ENCODE results near the gene KATNB1. TPM values are rescaled to one million over a fixed set of nuclear protein-coding genes. Genes with fewer than 3 reads are reported as not detected.
"Not testable (repeated sequence)": the region's sequence is repeated elsewhere in the genome, so short reads cannot be mapped to it uniquely, and the experiment has no call there.

KATNB1 gene
- polyA plus RNA-seq, 3 donors: 16.9 to 35.6 (median 17.7) TPM

- DNase-seq: no peak
- Histone ChIP-seq H3K27me3 (ENCODE audit: control insufficient read depth in 2 of 2, insufficient read depth in 2 of 2, low read length in 2 of 2) (no peaks in the 10 kb centered on the region), H3K27ac (ENCODE audit: low read depth in 1 of 2, low read length in 2 of 2) (no peak overlapping the region), H3K4me2 (replicated peaks; ENCODE audit: extremely low read depth, low read length, poor library complexity, severe bottlenecking) (no peak overlapping the region), H3K9ac (ENCODE audit: insufficient read depth, low read length, poor library complexity, severe bottlenecking) (no peak overlapping the region), H3K79me2 (ENCODE audit: insufficient read depth, low read length) (no peaks in the 10 kb centered on the region), H4K20me1 (ENCODE audit: insufficient read depth, low read length) (no peaks in the 10 kb centered on the region), H3K9me3 (replicated peaks in 1 of 2; ENCODE audit: control insufficient read depth in 1 of 2, insufficient read depth in 1 of 2, low read length in 2 of 2) (no peaks in the 10 kb centered on the region), H2AFZ (ENCODE audit: insufficient read depth, low read depth, low read length, poor library complexity, severe bottlenecking) (no peak overlapping the region), H3K4me1 (ENCODE audit: control insufficient read depth in 1 of 2, insufficient read depth in 2 of 2, low read length in 2 of 2) (no peaks in the 10 kb centered on the region), H3K36me3 (replicated peaks in 1 of 2; ENCODE audit: control insufficient read depth in 1 of 2, insufficient read depth in 2 of 2, low read length in 2 of 2) (no peaks in the 10 kb centered on the region), H3K4me3 (replicated peaks in 1 of 3; ENCODE audit: low read depth in 2 of 3, low read length in 3 of 3) (no peak overlapping the region)
- WGBS (ENCODE audit: insufficient coverage): no CpG with 5 or more reads among the region's 1 CpG
- peaks cover 1 to 6% (median 4%) of the 10 kb centered on the region in 3 donors for H3K27me3 Mint-ChIP-seq (ENCODE audit: low read depth in 3 of 3)
- intact Hi-C loops (cut with micrococcal nuclease): no loop called here
- H3K9me3 Mint-ChIP-seq: no peaks in the 10 kb centered on the region
- no peaks in the 10 kb centered on the region for H3K36me3 Mint-ChIP-seq
- no peak for TF ChIP-seq CTCF (IDR thresholded peaks at IDR 0.05)
- H3K27ac Mint-ChIP-seq: no peak overlapping the region
- no peaks in the 10 kb centered on the region for H3K4me1 Mint-ChIP-seq
- H3K4me3 Mint-ChIP-seq: peak overlapping the region in 1 of 2 donors; percentile 16
Measured at GRCh38 chr16:57781349-57781740, 45.8 kb downstream of the KATNB1 start.

- H3K36me3 ChIP-seq (replicated peaks in 1 of 2; ENCODE audit: control insufficient read depth in 1 of 2, insufficient read depth in 2 of 2, low read length in 2 of 2): no peaks in the 10 kb centered on the region
- no peaks in the 10 kb centered on the region for H3K36me3 Mint-ChIP-seq
- H3K4me1 Mint-ChIP-seq: no peaks in the 10 kb centered on the region
- H2AFZ ChIP-seq (ENCODE audit: insufficient read depth, low read depth, low read length, poor library complexity, severe bottlenecking): no peak overlapping the region
- no peaks in the 10 kb centered on the region for H3K9me3 ChIP-seq (replicated peaks in 1 of 2; ENCODE audit: control insufficient read depth in 1 of 2, insufficient read depth in 1 of 2, low read length in 2 of 2)
- no peak overlapping the region for H3K4me2 ChIP-seq (replicated peaks; ENCODE audit: extremely low read depth, low read length, poor library complexity, severe bottlenecking)
- WGBS (ENCODE audit: insufficient coverage): 91% methylated on average over 4 of the region's 10 CpGs
- H3K4me3 Mint-ChIP-seq: no peak overlapping the region
- no peaks in the 10 kb centered on the region for H4K20me1 ChIP-seq (ENCODE audit: insufficient read depth, low read length)
- no peak for TF ChIP-seq CTCF (IDR thresholded peaks at IDR 0.05)
- H3K27ac Mint-ChIP-seq: peak overlapping the region in 1 of 7 donors; percentile 12
- no peaks in the 10 kb centered on the region for H3K79me2 ChIP-seq (ENCODE audit: insufficient read depth, low read length)
- H3K27me3 Mint-ChIP-seq (ENCODE audit: low read depth in 3 of 3): peaks cover 1 to 6% (median 5%) of the 10 kb centered on the region in 3 donors
- intact Hi-C loops (cut with micrococcal nuclease): no loop called here
- no peak overlapping the region for H3K9ac ChIP-seq (ENCODE audit: insufficient read depth, low read length, poor library complexity, severe bottlenecking)
- no peaks in the 10 kb centered on the region for H3K9me3 Mint-ChIP-seq
- no peaks in the 10 kb centered on the region for H3K4me1 ChIP-seq (ENCODE audit: control insufficient read depth in 1 of 2, insufficient read depth in 2 of 2, low read length in 2 of 2)
- H3K27ac ChIP-seq (ENCODE audit: low read depth in 1 of 2, low read length in 2 of 2): no peak overlapping the region
- no peaks in the 10 kb centered on the region for H3K27me3 ChIP-seq (ENCODE audit: control insufficient read depth in 2 of 2, insufficient read depth in 2 of 2, low read length in 2 of 2)
- H3K4me3 ChIP-seq (replicated peaks in 1 of 3; ENCODE audit: low read depth in 2 of 3, low read length in 3 of 3): no peak overlapping the region
- DNase-seq: no peak
Measured at GRCh38 chr16:57781741-57782606, 46.4 kb downstream of the KATNB1 start.

- H3K27me3 ChIP-seq (ENCODE audit: control insufficient read depth in 2 of 2, insufficient read depth in 2 of 2, low read length in 2 of 2); H3K4me3 ChIP-seq (replicated peaks in 1 of 3; ENCODE audit: low read depth in 2 of 3, low read length in 3 of 3); H3K4me1 Mint-ChIP-seq; H4K20me1 ChIP-seq (ENCODE audit: insufficient read depth, low read length); H2AFZ ChIP-seq (ENCODE audit: insufficient read depth, low read depth, low read length, poor library complexity, severe bottlenecking); H3K36me3 ChIP-seq (replicated peaks in 1 of 2; ENCODE audit: control insufficient read depth in 1 of 2, insufficient read depth in 2 of 2, low read length in 2 of 2); H3K27ac ChIP-seq (ENCODE audit: low read depth in 1 of 2, low read length in 2 of 2); intact Hi-C loops (cut with micrococcal nuclease); H3K27ac Mint-ChIP-seq; H3K79me2 ChIP-seq (ENCODE audit: insufficient read depth, low read length); DNase-seq; H3K4me3 Mint-ChIP-seq; H3K9ac ChIP-seq (ENCODE audit: insufficient read depth, low read length, poor library complexity, severe bottlenecking); H3K4me2 ChIP-seq (replicated peaks; ENCODE audit: extremely low read depth, low read length, poor library complexity, severe bottlenecking); H3K9me3 Mint-ChIP-seq; H3K4me1 ChIP-seq (ENCODE audit: control insufficient read depth in 1 of 2, insufficient read depth in 2 of 2, low read length in 2 of 2); H3K9me3 ChIP-seq (replicated peaks in 1 of 2; ENCODE audit: control insufficient read depth in 1 of 2, insufficient read depth in 1 of 2, low read length in 2 of 2); H3K36me3 Mint-ChIP-seq; H3K27me3 Mint-ChIP-seq (ENCODE audit: low read depth in 3 of 3): not testable (repeated sequence)
- WGBS (ENCODE audit: insufficient coverage): 100% methylated on average over 4 of the region's 11 CpGs
Measured at GRCh38 chr16:57782607-57783055, 47.1 kb downstream of the KATNB1 start.

Data from CD14-positive monocyte (primary cell).